Body of pancreas (tissue), 4 donors: ENCODE results near the gene TMEM127.

Experiments
- CTCF ChIP-seq, 7 experiments: fragments of 450-650 bp in 4 of 7; fragments of 200-600 bp in 3 of 7; sonication (generic) in 3 of 7; IDR thresholded peaks; one replicate each; pipeline ENCODE4 v1.5.1; 2016 to 2019; ENCODE audit warnings: antibody characterized with exemption in 7 of 7
- POLR2A ChIP-seq, 3 donors: fragments of 450-650 bp; IDR thresholded peaks; one replicate each; pipeline ENCODE4 v1.6.1; 2016; ENCODE audit warnings: antibody characterized with exemption in 3 of 3, mild to moderate bottlenecking in 2 of 3

DNA sequence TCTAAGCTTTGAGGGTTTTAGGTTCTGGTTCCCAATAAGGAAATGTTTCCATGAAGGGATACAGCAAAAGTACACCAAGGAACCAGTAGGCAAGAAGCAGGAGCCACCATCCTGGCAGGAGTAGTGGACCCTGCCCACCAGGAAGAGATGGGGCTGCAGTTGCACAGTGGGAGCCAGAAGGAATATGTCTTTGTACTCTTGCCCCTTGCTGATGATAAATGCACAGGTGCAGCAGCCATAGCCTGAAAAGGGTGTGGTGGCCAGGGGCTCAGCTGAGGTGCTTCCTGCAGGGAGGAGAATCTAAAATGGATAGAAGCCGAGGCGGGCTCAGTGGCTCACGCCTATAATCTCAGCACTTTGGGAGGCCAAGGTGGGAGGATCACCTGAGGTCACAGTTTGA, 27.5 kb downstream of the TMEM127 start:
- TF ChIP-seq CTCF (IDR thresholded peaks at IDR 0.05): no peak
- TF ChIP-seq POLR2A (IDR thresholded peaks at IDR 0.05): no peak
